ENCODE results near the gene FTO. TPM values are rescaled to one million over a fixed set of nuclear protein-coding genes. Genes with fewer than 3 reads are reported as not detected.

FTO gene
- total RNA-seq, 1 donor = 45.2 TPM

DNA sequence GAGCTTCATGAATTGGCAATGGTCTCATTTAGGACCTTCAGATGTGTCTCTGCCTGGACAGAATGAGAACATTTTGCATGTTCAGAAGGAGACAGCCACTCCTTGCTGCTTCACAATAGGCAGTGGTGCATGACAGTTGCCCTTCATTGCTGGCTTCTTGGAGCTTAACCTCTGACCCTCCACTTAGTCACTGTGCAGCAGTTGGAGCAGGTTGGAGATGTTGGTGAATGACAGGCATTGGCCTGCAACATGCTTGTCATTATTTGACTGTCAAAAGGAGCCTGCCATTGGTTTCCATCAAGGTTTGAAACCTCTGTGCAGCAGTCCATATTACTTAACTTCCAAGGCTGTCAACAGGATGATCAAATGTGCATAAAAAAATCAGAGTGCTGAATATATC, 22.7 kb downstream of the FTO start:
- no peaks in the 10 kb centered on the region for H3K9me3 ChIP-seq (ENCODE audit: low read depth, low read length)
- no peaks in the 10 kb centered on the region for H3K27me3 ChIP-seq (ENCODE audit: insufficient read depth, low read length)
- no peaks in the 10 kb centered on the region for H3K4me1 ChIP-seq (ENCODE audit: insufficient read depth, low read length)
- H3K4me3 ChIP-seq (ENCODE audit: low read length) = no peak overlapping the region

DNA sequence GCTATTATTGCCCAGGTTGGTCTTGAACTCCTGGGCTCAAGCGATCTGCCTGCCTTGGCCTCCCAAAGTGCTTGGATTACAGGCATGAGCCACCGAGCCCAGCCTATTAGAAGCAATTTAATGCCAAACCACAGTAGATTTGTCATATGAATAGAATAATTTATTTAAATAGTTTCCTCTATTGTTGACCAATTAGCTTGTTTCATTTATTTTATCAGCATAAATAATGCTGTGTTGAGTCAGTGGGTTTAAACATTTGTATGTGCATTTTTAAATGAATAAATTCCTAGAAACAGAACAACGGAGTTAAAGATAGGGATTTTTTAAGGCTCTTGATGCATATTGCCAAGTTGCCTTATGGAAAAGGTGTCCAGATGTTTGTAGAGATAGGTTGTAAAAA, 26.7 kb downstream of the FTO start:
- H3K4me3 ChIP-seq (ENCODE audit: low read length) = no peak overlapping the region
- H3K4me1 ChIP-seq (ENCODE audit: insufficient read depth, low read length) = no peaks in the 10 kb centered on the region
- H3K9me3 ChIP-seq (ENCODE audit: low read depth, low read length) = no peaks in the 10 kb centered on the region
- H3K27me3 ChIP-seq (ENCODE audit: insufficient read depth, low read length) = no peaks in the 10 kb centered on the region

DNA sequence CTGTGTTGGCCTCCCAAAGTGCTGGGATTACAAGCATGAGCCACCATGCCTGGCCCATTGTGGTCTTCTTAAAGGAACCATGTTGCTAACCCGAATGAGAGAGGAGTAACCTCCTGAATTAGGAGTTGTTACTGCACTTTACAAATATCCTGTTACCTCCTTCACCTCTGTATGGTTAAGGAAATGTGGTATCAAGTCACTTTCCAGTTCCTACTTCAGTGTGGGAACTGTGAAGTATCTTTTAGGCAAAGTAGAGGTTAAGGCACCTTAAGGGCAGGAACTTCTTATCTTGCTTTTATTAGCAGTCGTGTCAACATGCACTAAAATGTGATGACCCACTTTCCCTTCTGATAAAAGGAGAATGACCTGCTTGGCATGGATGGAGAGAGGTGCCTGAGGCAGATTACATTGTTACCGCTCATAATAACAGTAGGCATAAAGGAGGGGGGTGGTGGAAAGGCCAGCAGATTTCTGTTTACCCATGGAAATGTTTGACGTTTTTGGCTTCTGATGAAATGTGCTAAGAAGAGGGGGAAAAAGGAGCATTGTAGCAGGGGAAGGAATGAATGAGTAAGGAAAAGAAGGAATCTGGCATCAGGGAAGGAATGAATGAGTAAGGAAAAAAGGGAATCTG, 28.5 kb downstream of the FTO start:
- Histone ChIP-seq H3K4me3 (ENCODE audit: low read length) (no peak overlapping the region), H3K4me1 (ENCODE audit: insufficient read depth, low read length) (no peaks in the 10 kb centered on the region), H3K9me3 (ENCODE audit: low read depth, low read length) (no peaks in the 10 kb centered on the region), H3K27me3 (ENCODE audit: insufficient read depth, low read length) (no peaks in the 10 kb centered on the region)

DNA sequence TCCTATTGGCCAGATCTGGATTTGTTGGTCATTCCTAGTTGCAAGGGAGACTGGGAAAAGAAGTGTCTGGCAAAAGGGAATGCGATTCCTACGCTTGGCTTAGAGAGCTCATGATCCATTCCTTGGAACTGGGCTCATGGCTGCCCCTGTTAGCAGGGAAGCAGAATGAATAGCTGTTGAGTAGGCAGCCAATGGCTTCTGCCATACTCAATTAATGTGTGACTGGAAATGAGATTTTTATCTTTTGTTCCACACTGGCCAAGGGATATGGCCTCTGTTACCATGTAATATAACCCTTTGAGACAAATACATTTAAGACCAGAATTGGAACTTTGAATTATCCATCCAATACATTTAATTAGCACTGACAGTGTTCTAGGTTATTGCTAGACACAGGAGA, 31.0 kb downstream of the FTO start:
- Histone ChIP-seq H3K27me3 (ENCODE audit: insufficient read depth, low read length) (no peaks in the 10 kb centered on the region), H3K9me3 (ENCODE audit: low read depth, low read length) (no peaks in the 10 kb centered on the region), H3K4me1 (ENCODE audit: insufficient read depth, low read length) (no peaks in the 10 kb centered on the region), H3K4me3 (ENCODE audit: low read length) (no peak overlapping the region)

DNA sequence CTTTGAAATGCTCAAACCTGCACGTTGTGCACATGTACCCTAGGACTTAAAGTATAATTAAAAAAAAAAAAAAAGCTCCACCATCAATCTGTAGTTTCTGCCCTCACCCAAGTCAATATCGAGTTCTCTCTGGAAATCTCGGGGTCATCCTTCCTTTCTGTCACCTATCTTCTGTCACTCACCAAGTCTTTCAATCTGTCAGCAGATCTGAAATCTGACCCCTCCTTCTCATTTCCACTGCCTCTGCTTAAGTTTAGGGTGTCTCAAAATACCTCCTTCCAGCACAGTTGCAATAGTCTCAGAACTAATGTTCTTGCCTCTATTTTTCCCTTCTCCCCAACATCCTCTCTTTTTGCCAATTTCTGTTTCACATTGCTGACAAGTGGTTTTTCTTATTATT, 32.3 kb downstream of the FTO start:
- Histone ChIP-seq H3K4me3 (ENCODE audit: low read length) (no peak overlapping the region), H3K4me1 (ENCODE audit: insufficient read depth, low read length) (no peaks in the 10 kb centered on the region), H3K9me3 (ENCODE audit: low read depth, low read length) (no peaks in the 10 kb centered on the region), H3K27me3 (ENCODE audit: insufficient read depth, low read length) (no peaks in the 10 kb centered on the region)

DNA sequence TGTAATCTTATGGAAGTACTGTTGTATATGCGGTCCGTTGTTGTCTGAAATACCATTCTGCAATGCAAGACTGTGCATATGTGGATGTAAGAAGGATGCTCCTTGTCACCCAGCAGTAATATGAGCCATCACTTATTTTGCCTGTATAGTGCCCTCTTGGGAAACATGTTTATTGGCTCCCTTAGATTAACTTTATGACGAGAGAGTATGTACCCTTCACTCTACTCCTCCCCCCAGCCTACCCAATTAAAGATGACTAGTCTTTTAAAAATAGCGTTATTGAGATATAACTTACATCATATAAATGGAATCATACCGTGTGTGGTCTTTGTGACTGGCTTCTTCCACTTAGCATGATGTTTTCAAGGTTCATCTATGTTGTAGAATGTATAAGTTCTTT, 33.6 kb downstream of the FTO start:
- Histone ChIP-seq H3K4me3 (ENCODE audit: low read length) (no peak overlapping the region), H3K4me1 (ENCODE audit: insufficient read depth, low read length) (no peaks in the 10 kb centered on the region), H3K9me3 (ENCODE audit: low read depth, low read length) (no peaks in the 10 kb centered on the region), H3K27me3 (ENCODE audit: insufficient read depth, low read length) (no peaks in the 10 kb centered on the region)

DNA sequence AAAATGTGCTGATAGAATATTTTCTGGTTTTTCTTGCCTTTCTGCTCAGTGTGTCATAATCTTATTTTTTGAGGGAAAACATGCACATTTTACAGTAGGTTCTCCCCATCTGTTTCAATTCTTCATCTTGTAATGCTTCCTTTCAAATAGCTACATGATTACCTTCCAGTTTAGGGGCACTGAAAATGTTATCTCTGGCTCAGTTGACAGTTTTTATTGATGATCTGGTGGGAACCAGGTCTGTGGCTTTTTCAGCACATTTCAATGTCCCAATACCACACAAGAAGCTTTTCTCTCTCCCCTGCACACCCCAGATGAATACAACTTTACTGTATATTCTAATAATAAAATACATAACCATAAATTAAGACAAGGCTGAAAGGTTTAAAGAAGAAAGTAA, 36.5 kb downstream of the FTO start:
- Histone ChIP-seq H3K27me3 (ENCODE audit: insufficient read depth, low read length) (no peaks in the 10 kb centered on the region), H3K9me3 (ENCODE audit: low read depth, low read length) (no peaks in the 10 kb centered on the region), H3K4me1 (ENCODE audit: insufficient read depth, low read length) (peaks cover 8% of the 10 kb centered on the region), H3K4me3 (ENCODE audit: low read length) (no peak overlapping the region)

DNA sequence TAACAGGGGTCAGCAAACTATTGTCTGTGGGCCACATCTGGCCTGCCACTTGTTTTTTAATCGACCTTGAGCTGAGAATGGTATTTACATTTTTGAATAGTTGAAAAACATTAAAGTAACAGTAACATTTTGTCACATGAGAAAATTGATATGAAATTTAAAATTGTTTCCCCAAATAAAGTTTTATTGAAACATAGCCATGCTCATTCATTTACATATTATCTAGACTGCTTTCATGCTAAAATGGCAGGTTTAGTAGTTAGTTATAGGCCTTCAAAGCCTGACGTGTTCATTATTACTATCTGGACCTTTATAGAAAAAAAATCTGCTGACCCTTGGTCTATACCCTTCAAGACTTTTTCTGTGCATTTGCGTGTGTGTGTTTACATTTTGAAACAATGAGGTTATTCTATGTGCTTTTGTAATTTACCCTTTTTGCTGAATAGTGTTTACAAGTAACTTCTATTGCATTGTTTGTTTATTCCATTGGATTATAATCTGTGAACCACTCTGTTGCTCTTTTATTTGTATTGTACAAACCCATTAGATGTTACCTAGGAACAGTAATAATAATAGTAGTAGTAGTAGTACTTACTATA, 37.1 kb downstream of the FTO start:
- no peaks in the 10 kb centered on the region for H3K9me3 ChIP-seq (ENCODE audit: low read depth, low read length)
- H3K4me3 ChIP-seq (ENCODE audit: low read length) = no peak overlapping the region
- H3K27me3 ChIP-seq (ENCODE audit: insufficient read depth, low read length) = no peaks in the 10 kb centered on the region
- peaks cover 8% of the 10 kb centered on the region for H3K4me1 ChIP-seq (ENCODE audit: insufficient read depth, low read length)

DNA sequence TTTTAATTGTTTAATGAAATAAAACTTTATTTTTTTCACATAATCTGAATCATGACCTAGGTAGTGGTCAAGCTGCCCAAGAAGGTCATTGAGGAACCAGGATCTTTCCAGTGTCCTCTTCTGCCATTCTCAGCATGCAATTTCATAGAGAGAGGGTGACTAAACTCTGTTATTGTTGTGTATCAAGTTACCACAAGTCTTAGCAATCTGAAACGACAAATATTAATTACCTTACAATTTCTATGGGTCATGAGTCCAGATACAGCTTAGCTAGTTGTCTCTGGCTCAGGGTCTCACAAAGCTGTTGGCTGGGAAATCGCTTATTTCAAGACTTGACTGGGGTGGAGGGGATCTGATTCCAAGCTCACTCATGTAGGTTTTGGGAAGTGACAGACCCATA, 37.6 kb downstream of the FTO start:
- no peak overlapping the region for H3K4me3 ChIP-seq (ENCODE audit: low read length)
- no peaks in the 10 kb centered on the region for H3K27me3 ChIP-seq (ENCODE audit: insufficient read depth, low read length)
- H3K4me1 ChIP-seq (ENCODE audit: insufficient read depth, low read length) = peaks cover 8% of the 10 kb centered on the region
- no peaks in the 10 kb centered on the region for H3K9me3 ChIP-seq (ENCODE audit: low read depth, low read length)

DNA sequence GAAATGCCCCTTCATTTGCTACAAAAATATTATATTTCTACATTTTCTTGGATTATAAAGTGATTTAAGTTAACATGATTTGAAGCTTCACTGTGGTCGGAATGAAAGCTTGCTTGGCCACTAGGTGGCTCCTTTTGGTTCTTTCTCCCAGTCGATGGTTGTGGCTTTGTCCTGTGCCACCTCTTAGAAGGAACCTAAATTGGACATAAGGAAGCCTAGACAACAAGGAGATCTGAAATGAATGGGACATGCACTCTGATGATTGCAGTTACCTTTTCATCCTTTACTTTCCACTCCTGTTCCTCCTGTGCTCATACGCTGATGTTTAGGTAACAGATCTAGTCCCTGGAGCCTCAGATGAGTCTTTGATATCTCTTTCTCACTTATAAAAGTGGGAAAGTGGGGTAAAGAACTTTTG, 39.2 kb downstream of the FTO start:
- H3K27me3 ChIP-seq (ENCODE audit: insufficient read depth, low read length) = no peaks in the 10 kb centered on the region
- H3K9me3 ChIP-seq (ENCODE audit: low read depth, low read length) = peaks cover 6% of the 10 kb centered on the region
- peaks cover 8% of the 10 kb centered on the region for H3K4me1 ChIP-seq (ENCODE audit: insufficient read depth, low read length)
- H3K4me3 ChIP-seq (ENCODE audit: low read length) = no peak overlapping the region

DNA sequence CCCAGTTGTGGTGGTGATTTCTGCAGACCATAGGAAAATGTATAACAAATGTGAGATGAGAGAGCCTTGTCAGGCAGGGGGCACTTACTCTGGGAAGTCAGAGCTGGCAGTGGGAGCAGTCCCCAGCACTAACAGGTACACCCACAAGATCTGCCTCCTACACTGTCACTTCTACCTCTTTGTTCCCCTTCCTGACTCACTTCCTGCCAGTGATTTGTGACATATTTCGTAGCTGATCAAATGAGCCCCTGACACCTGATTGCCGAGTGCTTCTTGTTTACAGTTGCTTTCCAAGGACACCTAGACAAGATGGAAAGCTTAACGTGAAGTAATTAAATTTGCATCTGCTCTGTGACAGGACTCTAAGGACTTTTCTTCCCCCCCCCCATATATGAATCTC, 40.5 kb downstream of the FTO start:
- Histone ChIP-seq H3K4me1 (ENCODE audit: insufficient read depth, low read length) (peaks cover 8% of the 10 kb centered on the region), H3K9me3 (ENCODE audit: low read depth, low read length) (peaks cover 6% of the 10 kb centered on the region), H3K4me3 (ENCODE audit: low read length) (no peak overlapping the region), H3K27me3 (ENCODE audit: insufficient read depth, low read length) (no peaks in the 10 kb centered on the region)

DNA sequence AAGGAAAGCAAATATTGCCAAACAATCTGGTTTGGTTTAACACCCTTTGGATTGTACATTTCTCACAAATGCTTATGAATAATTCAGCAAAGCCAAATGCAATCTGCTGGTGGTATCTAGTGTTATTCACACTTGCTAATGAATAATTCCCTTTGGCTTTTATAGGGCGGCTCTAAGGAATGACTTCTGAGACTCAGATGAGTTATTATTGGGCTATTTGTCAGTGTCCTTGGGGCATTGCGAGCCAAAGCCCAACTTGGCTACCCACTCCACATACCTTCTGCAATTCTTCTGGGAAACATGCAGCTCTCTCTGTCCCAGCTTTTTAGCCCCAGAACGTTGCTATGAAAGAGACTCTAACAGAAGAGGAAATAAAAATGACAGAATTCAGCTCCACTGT, 41.1 kb downstream of the FTO start:
- Histone ChIP-seq H3K4me1 (ENCODE audit: insufficient read depth, low read length) (peaks cover 8% of the 10 kb centered on the region), H3K4me3 (ENCODE audit: low read length) (no peak overlapping the region), H3K27me3 (ENCODE audit: insufficient read depth, low read length) (no peaks in the 10 kb centered on the region), H3K9me3 (ENCODE audit: low read depth, low read length) (peaks cover 6% of the 10 kb centered on the region)

DNA sequence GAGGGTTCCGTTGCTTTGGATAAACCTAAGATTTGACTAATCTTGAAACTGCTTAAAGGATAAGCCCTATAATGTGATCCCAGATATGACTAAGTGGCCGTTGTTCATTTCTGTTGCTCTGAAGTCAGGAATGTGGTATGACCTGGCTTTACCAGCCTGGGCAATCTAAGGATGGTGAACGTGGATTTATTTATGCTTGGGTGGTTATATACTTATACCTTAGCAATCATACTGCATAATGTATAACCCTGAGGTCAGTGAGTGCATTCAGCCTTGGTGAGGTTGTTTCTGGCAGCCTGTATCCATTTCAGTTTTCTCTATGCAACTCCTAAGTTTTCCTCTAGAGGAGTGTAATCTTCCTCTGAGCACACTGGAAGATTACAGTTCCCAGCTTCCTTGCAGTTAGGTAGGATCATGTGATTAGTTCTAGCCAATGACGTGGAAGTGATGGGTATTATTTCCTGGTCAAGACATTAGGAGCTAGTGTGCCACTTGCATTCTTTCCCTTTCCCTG, 41.9 kb downstream of the FTO start:
- H3K9me3 ChIP-seq (ENCODE audit: low read depth, low read length) = peaks cover 6% of the 10 kb centered on the region
- H3K4me3 ChIP-seq (ENCODE audit: low read length) = no peak overlapping the region
- peaks cover 8% of the 10 kb centered on the region for H3K4me1 ChIP-seq (ENCODE audit: insufficient read depth, low read length)
- H3K27me3 ChIP-seq (ENCODE audit: insufficient read depth, low read length) = no peaks in the 10 kb centered on the region

DNA sequence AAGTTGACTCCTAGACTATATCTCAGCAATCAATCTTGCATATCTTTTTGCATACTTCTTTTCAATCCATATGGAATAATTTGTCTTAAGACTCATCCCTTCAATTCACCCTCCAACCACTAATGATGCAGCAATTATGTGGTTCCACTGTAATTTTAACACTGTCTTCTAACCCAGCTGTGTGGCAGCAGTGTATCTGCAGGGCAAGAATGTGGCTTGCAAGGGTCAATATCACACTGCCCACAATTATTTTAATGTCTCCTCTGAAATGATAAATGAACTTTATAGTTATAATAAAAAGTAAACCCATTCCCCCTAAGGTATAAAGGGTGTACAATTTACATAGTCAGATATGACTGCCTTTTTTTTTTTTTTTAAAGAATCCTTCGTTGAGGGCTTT, 48.6 kb downstream of the FTO start:
- Histone ChIP-seq H3K4me1 (ENCODE audit: insufficient read depth, low read length) (no peaks in the 10 kb centered on the region), H3K27me3 (ENCODE audit: insufficient read depth, low read length) (no peaks in the 10 kb centered on the region), H3K9me3 (ENCODE audit: low read depth, low read length) (peaks cover 6% of the 10 kb centered on the region), H3K4me3 (ENCODE audit: low read length) (no peak overlapping the region)

DNA sequence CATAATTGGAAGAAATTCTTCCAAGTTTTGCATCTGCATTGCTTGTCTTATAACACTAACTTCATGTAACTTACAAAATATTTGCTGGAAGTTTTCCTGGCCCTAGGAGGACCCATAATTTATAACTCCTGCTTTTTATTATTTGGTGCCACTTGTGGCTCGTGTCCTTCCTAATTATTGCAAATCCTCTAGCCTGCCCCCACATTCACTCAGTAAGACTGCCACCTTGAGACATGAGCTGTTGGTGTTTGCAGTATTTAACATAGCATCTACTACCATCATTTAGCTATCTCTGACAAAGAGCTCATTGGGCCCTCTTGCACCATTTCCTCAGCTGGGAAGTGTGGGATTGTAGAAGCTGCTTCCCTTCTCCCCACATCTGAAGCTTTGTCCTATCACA, 49.5 kb downstream of the FTO start:
- H3K4me3 ChIP-seq (ENCODE audit: low read length) = no peak overlapping the region
- no peaks in the 10 kb centered on the region for H3K4me1 ChIP-seq (ENCODE audit: insufficient read depth, low read length)
- no peaks in the 10 kb centered on the region for H3K9me3 ChIP-seq (ENCODE audit: low read depth, low read length)
- no peaks in the 10 kb centered on the region for H3K27me3 ChIP-seq (ENCODE audit: insufficient read depth, low read length)
